Erythroblast (primary cell): ENCODE measurements around the gene HAUS3.
"Not testable (repeated sequence)": the region's sequence is repeated elsewhere in the genome, so short reads cannot be mapped to it uniquely, and the experiment has no call there.

Experiments used
- DNase-seq, 2 experiments: peaks; one replicate each; lab custom pipeline; 2025; lab: John Stamatoyannopoulos, UW
- GATA1 ChIP-seq: IDR thresholded peaks from 2 replicates; pipeline ENCODE4 v1.6.1; 2011; ENCODE audit warnings: low read depth, mild to moderate bottlenecking, control low read depth, low read length, moderate library complexity
- POLR2A ChIP-seq: IDR thresholded peaks from 2 replicates; pipeline ENCODE4 v1.6.1; 2011; ENCODE audit warnings: mild to moderate bottlenecking, low read length

Gene HAUS3

DNA sequence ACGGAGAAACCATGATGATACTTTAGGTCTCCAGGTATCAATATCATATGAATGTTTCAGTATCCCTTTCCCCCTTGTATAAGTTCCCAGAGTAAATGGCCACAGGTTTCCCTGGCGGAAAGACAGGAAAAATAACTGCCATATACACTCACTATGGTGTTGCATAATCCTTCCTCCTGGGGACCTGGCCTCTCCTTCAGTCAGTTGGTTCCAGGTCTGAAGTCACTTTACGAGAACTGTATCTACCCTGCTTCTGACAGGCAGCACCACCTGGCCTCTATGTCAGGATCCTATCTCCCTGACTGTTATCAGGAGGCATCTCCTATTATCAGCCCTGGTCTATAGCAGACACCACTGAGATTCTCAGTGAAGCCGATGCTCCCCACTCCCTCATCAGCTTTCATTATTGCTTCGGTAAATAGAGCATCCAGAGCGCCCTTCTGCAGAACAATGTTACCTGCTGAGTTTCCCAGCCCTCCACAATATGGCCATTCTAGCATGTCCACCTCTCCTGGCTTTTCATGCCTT is 22.6 kb downstream of the HAUS3 start:
- TF ChIP-seq POLR2A: no peak
- no peak for TF ChIP-seq GATA1
- DNase-seq: no peak

DNA sequence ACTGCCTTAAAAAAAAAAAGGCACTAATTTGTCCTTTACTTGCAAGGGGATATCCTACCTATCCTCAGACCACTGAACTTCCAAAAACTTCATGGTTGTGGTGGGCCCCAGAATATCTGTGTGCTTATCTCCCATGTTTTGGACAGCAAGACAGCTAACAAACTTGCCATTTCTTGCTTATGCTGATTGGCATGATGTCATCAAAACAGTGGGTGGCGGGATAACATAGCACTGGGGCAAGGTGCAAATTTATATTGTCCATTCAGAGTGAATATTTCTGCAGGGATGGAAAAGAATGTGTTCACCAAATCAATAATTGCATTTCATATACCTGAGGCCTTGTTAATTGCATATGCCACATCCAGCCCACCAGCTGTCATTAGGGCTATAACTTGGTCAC is 23.5 kb downstream of the HAUS3 start:
- TF ChIP-seq GATA1 (no peak), POLR2A (no peak)

DNA sequence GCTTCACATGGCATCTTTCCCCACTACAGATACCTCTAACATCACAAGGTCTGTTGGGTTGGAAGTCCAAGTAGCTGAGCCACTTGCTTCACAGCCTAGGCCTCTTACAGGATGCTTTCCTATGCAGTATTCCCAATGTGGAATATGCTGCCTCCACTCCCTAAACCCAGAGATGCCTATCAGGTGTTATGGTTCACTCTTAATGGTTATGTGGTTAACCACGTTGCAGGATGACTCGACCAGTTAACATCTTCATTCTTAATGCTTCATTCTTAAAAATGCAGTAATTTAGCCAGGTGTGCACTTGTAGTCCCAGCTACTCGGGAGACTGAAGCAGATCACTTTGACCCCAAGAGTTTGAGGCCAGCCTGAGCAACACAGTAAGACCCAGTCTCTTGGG is 24.2 kb downstream of the HAUS3 start:
- no peak for TF ChIP-seq POLR2A
- no peak for TF ChIP-seq GATA1
- DNase-seq: no peak

More for the DNA sequence above, 23.5 kb downstream of the HAUS3 start:
- no peak for DNase-seq

DNA sequence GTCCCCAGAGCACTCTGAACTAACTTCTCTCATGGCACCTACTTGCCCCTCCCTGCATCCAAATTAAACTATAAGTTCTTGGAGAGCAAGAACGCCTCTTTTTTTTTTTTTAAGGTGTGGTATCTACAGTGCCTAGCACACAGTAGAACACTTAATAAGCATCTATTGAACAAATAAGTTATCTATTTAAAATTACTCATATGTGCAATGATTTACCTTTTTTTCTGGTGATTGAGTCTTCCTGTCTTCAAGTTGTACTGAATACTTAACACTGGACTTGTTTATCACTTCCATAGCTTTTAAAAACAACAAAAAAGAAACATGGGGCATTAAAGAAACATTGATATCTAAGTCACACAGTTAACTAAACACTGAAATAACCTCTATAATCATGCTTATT is 29.1 kb downstream of the HAUS3 start:
- TF ChIP-seq GATA1 (no peak), POLR2A (no peak)
- no peak for DNase-seq

DNA sequence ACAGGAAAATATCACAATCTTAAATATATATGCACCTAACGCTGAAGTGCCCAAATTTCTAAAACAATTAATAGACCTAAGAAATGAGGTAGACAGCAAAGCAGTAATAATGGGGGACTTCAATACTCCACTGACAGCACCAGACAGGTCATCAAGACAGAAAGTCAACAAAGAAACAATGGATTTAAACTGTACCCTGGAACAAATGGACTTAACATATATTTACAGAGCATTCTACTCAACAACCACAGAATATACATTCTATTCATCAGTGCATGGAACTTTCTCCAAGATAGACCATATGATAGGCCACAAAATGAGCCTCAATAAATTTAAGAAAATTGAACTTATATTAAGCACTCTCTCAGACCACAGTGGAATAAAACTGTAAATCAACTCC is 39.1 kb downstream of the HAUS3 start:
- not testable (repeated sequence) for DNase-seq

DNA sequence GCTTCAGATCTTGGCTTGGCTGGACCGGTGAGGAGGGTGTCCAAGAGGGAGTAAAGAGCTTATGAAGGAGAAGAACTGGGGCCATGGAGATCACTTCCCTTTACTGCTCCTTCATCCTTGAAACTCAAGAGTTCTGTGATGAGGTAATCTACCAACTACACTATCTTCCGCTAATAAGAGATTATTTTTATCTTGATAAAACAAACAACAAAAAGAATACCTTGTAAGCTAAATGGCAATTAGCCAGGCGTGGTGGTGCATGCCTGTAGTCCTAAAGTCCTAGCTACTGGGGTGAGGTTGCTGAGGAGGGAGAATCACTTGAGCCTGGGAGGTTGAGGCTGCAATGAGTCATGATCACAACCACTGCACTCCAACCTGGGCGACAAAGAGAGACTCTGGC is 47.4 kb downstream of the HAUS3 start:
- DNase-seq: no peak
- TF ChIP-seq GATA1 (no peak), POLR2A (no peak)

DNA sequence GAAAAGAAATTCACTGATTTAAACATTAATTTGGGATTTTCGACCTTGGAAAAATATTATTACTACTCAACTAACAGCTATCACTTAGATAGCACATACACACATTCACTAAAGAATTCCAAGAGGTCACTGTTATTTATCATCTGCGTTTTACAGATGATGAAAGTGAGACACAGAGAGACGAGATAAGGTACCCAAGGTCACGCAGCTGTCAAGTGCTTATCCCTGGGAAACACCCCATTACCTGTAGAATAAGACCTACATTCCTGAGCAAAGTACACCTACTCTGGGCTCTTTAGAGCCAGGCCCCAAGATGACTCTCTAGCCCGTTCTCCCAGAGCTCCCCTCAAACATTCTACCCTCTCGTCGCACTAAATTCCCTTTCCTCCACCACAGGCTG is 48.6 kb downstream of the HAUS3 start:
- no peak for DNase-seq
- TF ChIP-seq POLR2A: no peak

DNA sequence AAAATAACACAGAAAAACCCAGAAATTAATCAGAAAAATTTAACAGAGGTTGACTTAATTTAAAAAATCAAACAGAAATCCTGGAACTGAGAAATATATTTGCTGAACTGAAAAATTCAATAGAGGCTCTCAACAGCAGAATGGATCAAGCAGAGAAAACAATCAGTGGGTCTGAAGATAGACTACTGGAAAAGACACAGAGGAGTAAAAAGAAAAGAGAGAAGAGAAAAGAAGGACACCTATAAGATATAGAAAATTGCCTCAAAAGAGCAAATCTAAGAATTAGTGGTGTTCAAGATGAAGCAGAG is 55.1 kb downstream of the HAUS3 start:
- no peak for DNase-seq
- TF ChIP-seq GATA1 (no peak), POLR2A (no peak)

DNA sequence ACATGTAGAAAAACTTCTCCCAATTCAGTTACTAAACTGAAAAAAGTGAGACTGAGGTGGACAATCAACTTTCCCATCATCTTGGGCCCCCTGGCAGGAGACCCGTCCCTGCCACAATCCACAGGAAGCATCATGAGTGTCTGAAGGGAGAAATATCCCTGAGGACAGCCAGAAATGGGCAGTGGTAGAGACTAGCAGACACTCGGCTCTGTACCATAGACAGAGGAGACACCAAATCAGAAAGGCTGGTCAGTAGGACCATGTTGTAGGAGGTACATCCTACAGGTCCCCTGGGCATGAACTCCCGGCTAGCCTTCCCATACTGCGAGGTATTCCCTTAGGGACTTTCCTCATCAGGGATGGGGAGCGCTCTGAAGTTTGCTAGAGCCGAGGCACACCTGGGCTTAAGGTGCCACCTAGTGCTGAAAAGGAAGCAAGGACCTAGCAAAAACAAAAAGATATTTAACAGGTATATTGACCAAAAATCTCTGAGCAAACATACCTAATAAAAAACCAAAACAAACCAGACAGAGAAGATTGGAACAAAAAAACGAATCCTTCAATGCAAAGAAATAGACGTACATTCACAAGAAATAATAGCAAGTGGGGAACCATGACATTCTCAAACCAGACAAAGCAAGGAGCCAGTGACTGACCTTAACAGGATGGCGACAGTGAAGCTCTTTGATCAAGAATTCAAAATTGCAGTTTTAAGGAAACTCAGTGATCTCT is 55.6 kb downstream of the HAUS3 start:
- no peak for TF ChIP-seq POLR2A
- no peak for TF ChIP-seq GATA1
- DNase-seq: no peak

DNA sequence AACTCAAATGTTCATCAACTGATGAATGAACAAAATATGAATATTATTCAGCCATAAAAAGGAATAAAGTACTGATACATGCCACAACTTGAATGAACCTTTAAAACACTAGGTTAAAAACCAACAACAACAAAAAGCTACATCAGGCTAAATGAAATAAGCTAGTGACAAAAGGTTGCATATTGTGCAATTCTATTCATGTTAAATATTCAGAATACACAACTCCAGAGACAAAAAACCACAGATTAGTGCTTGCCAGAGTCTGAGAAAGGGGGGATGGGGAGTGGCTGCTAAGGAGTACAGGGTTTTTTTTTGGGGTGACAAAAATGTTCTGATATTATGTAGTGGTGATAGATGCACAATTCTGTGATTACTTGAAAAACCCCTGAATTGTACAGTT is 58.5 kb downstream of the HAUS3 start:
- TF ChIP-seq POLR2A: no peak
- TF ChIP-seq GATA1: no peak
- no peak for DNase-seq

DNA sequence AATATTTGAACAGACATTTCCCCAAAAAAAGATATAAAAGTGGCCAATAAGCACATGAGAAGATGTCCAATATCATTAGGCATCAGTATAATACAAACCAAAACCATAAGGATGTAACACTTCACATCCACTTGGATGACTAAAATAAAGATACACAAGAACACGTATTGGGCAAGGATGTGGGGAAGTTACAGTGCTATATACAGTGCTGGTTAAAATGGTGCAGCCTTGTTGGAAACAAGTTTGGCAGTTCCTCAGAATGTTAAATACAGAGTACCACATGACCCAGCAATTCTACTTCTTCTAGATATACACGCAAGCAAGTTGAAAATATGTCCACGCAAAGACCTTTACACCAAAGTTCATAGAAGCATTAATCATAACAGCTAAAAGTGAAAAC is 58.9 kb downstream of the HAUS3 start:
- TF ChIP-seq POLR2A (no peak), GATA1 (no peak)
- DNase-seq: no peak

DNA sequence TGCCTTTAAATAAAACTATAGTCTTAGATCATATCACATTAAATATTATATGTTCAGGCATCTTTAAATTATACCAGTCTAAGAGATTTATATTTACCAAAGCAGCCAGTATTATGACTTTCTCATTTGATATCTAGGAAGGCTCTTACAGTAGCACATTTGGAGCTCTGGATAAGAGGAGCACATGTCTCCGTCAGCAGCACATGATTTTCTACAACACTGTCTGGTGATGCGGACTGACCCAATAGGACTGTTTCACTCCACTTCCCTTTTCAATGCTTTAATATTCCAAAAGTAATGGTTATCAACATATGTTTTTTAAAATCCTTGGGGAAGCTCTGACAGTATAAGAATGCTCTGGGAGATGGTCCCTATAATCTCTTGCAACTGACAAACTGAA is 61.5 kb downstream of the HAUS3 start:
- TF ChIP-seq GATA1: no peak
- TF ChIP-seq POLR2A: no peak
- DNase-seq: no peak

DNA sequence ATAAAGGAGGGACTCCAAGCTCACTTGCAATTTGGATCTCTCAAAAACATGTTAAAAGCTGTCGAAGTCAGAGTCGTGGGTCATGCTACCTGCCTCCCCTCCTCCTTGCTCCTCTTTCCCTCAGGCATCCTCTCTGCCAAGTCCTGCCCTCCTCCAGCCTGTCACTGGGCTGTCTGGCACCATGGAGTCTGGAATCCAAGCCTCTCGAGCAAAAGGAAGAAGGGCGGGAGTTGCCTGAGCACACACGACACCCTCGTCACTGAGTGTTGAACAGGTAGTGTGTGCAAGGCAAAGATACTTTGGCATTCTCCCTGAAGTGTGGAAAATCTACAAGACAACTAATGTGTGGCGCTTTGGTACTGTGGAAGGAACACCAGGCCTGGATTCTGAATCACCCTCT is 62.2 kb downstream of the HAUS3 start:
- no peak for DNase-seq
- no peak for TF ChIP-seq GATA1
- no peak for TF ChIP-seq POLR2A

DNA sequence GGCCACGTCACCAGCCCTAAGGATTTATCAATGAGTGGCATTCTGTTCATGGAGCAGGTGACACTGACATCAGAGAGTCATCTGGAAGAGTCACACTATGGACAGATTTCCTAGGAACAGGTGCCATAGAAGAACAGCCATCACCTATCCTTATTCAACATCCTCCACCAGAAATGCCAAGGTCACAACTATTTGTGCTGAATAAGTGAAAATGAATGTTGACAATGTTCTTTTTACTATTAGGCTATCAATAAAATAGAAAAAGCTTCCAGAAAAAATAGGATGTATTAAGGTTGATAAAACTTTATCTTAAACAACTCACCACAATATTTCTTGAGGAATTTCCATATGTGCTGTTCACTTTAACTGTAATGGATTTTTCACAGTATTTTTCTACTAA is 62.9 kb downstream of the HAUS3 start:
- TF ChIP-seq GATA1 (no peak), POLR2A (no peak)
- no peak for DNase-seq
